GM19023 (cell line): Measurements from ENCODE around the gene COX11.

Experiments used
- ATAC-seq: cut with Tn5 transposase; IDR thresholded peaks from one replicate; pipeline ENCODE4 v1.9.1; 2021; ENCODE audit warnings: mild to moderate bottlenecking, moderate library complexity; ENCODE audit not compliant: unreplicated experiment

Gene COX11

GRCh38 chr17:54968262-54968987 lies at the start of gene COX11, which contains the start of gene STXBP4:
Gene COX11, minus strand, starts transcription at chr17:54968654. Its CDS starts 8 bp downstream, at chr17:54968646.
Gene STXBP4, plus strand, starts transcription at chr17:54968765. Its CDS starts 17,455 bp downstream, at chr17:54986220.
- ATAC-seq = peak; percentile 96

GRCh38 chr17:55005520-55005919 lies 37.1 kb upstream of the COX11 start:
- ATAC-seq = no peak

DNA sequence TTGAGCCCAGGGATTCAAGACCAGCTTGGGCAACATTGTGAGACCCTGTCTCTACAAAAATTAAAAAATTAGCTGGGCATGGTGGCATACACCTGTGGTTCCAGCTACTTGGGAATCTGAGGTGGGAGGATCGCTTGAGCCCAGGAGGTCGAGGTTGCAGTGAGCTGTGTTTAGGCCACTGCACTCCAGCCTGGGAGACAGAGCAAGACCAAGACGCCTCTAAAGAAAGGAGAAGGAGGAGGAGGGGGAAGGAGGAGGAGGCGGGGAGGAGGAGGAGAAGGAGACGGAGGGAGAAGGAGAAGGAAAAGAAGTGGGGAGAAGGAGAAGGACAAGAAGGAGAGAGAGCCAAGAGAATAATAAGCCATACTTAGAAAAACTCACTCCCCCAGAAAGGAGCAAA lies 36.0 kb upstream of the COX11 start:
- ATAC-seq = no peak

GRCh38 chr17:55002458-55002857 lies 34.0 kb upstream of the COX11 start:
- no peak for ATAC-seq

GRCh38 chr17:54996441-54996840 lies 28.0 kb upstream of the COX11 start:
- no peak for ATAC-seq

DNA sequence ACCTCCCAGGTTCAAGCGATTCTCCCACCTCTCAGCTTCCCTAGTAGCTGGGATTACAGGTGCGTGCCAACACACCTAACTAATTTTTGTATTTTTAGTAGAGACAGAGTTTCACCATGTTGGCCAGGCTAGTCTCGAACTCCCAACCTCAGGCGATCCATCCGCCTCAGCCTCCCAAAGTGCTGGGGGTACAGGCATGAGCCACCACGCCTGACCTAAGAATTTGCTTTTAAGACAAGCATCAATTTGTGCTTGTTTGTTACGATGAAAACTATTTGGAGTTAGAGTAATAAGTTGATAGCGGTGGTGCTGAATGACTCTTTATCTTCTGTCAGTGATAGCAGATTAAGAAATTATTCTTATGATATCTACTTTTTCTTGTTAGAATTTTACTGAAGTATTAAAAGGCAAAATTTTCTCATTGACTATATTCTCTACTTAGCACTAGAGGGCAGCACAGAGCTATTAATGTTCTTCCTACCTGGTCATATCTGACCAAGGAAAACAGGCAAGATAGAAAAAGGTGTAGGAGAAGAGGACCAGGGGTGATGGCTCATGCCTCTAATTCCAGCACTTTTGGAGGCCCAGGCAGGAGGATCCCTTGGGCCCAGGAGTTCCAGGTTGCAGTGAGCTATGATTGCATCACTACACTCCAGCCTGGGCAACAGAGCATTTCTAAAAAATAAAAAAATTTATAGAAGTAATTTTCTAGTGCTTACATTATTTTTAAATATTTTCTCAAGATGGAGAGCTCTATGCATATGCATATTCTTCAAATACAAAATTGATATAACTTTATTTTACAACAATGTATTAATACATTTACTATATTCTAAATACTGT lies 24.6 kb upstream of the COX11 start:
- ATAC-seq = no peak

DNA sequence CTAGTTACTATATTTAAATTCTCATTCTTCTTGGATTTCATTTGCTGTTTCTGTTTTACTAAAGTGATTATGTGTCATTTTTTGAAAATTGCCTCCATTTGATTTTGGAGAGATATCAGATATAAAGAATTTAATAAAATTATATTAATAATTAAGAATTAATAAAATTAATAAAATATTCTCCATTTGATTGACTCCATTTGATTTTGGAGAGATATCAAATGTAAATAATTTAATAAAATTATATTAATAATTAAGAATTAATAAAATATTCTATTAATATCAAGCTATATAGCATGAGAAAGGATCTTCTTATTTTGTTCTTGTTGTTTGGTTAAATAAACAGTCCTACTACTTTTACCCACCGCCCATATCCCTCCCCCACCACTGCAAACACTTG lies 23.1 kb upstream of the COX11 start:
- ATAC-seq = no peak

DNA sequence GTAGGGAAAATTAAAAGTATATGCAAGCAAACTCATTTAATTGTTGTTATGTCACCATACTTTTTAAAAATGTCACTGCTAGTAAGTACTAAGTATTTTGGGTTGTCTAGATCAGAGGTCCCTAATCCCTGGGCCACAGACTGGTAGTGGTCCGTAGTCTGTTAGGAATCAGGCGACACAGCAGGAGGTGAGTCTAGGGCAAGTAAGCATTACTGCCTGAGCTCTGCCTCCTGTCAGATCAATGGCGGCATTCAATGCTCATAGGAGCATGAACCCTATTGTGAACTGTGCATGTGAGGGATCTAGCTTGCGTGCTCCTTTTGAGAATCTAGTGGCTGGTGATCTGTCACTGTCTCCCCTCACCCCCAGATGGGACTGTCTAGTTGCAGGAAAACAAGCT lies 21.7 kb upstream of the COX11 start:
- ATAC-seq = no peak

DNA sequence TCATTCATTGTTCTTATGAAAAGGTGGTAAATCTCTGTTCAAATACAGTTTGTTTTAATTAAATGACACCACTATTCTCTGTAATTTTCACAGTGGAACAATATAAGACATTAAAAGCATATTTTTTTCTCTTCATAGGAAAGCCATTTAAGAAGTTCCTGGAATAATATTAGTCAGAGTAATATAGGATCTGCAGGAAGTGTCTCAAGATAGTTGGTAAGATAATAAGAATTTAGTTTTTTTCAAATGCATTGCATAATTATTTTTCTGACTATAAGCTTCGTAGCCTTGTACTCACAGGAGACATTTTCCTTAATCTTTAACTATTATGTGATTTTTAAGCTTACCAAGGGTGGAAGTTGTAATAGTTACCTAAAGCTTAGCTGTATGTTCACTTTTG lies 17.0 kb upstream of the COX11 start:
- no peak for ATAC-seq

GRCh38 chr17:54983260-54983659 lies 14.8 kb upstream of the COX11 start:
- ATAC-seq = no peak

GRCh38 chr17:54982399-54982798 lies 13.9 kb upstream of the COX11 start:
- no peak for ATAC-seq

GRCh38 chr17:54980375-54980774 lies 11.9 kb upstream of the COX11 start:
- no peak for ATAC-seq

DNA sequence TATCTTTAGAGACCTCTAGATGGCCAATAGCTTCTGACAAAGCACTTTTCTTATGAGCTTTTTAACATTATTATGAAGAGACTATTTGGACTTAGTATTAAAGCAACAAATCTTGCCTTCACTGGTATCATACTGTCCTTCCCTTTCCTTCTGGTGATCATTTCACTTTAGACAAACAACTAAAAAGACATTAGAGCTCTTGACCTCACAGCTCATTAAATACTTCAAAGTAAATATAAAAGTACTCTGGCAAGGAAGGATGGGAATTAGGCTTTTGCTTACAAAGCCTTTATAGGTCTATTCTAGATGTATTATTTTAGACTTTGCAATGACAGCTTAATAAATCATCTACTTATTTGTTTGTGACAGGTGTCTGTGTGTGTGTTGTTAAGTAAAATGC lies 11.2 kb upstream of the COX11 start:
- ATAC-seq = no peak

DNA sequence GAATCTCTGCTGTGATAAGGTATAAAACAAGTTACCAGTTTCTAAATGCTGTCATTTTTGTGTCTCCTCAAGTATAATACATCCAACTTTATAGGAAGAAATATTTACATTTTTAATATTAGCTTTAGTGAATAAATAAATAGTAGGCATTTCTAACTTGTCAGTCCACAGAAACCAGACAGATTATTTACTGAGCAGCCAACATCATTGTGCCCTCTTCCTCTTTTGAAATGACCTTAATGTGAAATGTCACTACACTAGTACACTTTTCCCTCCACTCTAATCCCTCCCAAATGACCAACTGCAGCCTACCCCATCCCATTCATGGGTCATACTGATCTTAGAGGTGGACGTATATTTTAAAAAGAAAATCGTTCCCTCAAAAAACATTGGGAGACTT lies 9.3 kb upstream of the COX11 start:
- no peak for ATAC-seq

DNA sequence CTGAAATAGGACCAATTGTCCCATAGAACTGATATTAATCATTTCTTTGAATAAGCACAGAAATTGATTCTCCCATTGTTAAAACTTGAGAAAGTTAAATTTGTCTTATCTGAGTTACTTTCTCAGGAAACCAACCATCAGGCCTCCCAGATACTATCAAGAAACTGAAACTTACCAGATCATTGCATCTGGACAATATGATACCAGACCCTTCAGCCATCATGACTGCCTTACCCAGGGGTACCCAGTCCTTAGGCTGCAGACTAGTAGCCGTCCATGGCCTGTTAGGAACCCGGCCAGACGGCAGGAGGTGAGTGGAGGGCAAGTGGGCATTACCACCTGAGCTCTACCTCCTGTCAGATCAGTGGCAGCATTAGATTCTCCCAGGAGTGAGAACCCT lies 7.9 kb upstream of the COX11 start:
- no peak for ATAC-seq

- ATAC-seq = no peak
These were observed 6.3 kb upstream of the COX11 start for GRCh38 chr17:54974759-54975158.

DNA sequence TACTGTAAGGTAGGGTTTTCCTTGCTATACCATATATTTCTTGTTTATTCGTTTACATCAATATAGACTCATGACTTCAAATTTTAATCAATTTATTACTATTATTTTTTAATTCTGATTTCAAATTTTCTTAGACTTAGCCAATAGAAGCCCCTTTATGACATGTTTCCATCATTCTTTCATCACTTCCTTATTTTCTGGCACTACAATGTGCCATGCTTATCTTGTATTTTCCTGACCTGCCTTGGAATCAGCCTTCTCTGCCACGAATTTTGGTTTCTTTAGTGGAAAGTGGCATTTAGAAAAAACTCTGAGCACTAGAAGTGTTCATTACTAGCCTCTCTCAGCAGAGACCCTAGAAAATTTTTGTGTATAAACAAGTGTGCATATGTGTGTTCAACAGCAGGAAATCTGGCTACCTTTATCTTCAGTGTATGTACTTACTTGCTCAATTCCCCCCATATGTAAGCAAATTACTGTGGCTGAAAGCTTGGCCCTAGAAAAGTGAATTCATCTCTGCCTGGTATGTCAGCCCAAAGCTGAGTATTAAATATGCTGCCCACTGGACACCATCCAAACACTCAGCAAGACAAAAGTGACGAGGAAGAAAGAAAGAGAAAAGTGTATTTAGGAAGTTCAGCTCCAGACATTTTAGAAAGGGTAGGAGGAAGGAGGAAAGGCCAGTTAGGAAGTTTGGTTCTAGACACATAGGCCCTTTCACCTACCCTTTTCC lies 4.1 kb upstream of the COX11 start:
- ATAC-seq = no peak

GRCh38 chr17:54971901-54972300 lies 3.4 kb upstream of the COX11 start:
- ATAC-seq = no peak

- no peak for ATAC-seq
These were observed 2.7 kb upstream of the COX11 start for GRCh38 chr17:54971147-54971546.

- no peak for ATAC-seq
These were observed 1.5 kb upstream of the COX11 start for GRCh38 chr17:54969658-54970572.

- peak; percentile 38 for ATAC-seq
These were observed 506 bp upstream of the COX11 start for GRCh38 chr17:54968988-54969332.
